ENCODE results near the gene ECHS1. TPM values are rescaled to one million over a fixed set of nuclear protein-coding genes. Genes with fewer than 3 reads are reported as not detected.

Gene ECHS1
- total RNA-seq, 1 donor = 56.1 TPM

GRCh38 chr10:133350950-133351329, 22.2 kb downstream of the ECHS1 start:
- Histone ChIP-seq H3K36me3 (ENCODE audit: insufficient read depth, low read length) (no peaks in the 10 kb centered on the region), H3K79me2 (ENCODE audit: insufficient read depth, low read length) (no peaks in the 10 kb centered on the region), H2AFZ (ENCODE audit: low read length) (no peak overlapping the region), H3K9me3 (ENCODE audit: low read depth, low read length) (no peaks in the 10 kb centered on the region), H3K4me2 (ENCODE audit: insufficient read depth, low read length) (no peak overlapping the region), H3K4me1 (ENCODE audit: insufficient read depth, low read length) (no peaks in the 10 kb centered on the region), H4K20me1 (ENCODE audit: insufficient read depth, low read length) (no peaks in the 10 kb centered on the region), H3K27me3 (ENCODE audit: insufficient read depth, low read length) (no peaks in the 10 kb centered on the region), H3K4me3 (ENCODE audit: insufficient read depth, low read length) (no peak overlapping the region), H3K27ac (ENCODE audit: low read depth, low read length) (no peak overlapping the region)
- DNase-seq (ENCODE audit: insufficient read length, low spot score, missing footprints) = peak; percentile 77
- no peak for TF ChIP-seq CTCF (IDR thresholded peaks at IDR 0.05; ENCODE audit: extremely low read depth, low read depth, low read length)

GRCh38 chr10:133350283-133350949, 22.7 kb downstream of the ECHS1 start:
- DNase-seq (ENCODE audit: insufficient read length, low spot score, missing footprints) = peak; percentile 72
- no peaks in the 10 kb centered on the region for H3K36me3 ChIP-seq (ENCODE audit: insufficient read depth, low read length)
- no peaks in the 10 kb centered on the region for H3K4me1 ChIP-seq (ENCODE audit: insufficient read depth, low read length)
- H3K27me3 ChIP-seq (ENCODE audit: insufficient read depth, low read length) = no peaks in the 10 kb centered on the region
- no peak for TF ChIP-seq CTCF (IDR thresholded peaks at IDR 0.05; ENCODE audit: extremely low read depth, low read depth, low read length)
- no peaks in the 10 kb centered on the region for H3K9me3 ChIP-seq (ENCODE audit: low read depth, low read length)
- no peak overlapping the region for H3K4me3 ChIP-seq (ENCODE audit: insufficient read depth, low read length)
- no peaks in the 10 kb centered on the region for H3K79me2 ChIP-seq (ENCODE audit: insufficient read depth, low read length)
- no peak overlapping the region for H2AFZ ChIP-seq (ENCODE audit: low read length)
- H4K20me1 ChIP-seq (ENCODE audit: insufficient read depth, low read length) = no peaks in the 10 kb centered on the region
- H3K4me2 ChIP-seq (ENCODE audit: insufficient read depth, low read length) = no peak overlapping the region
- H3K27ac ChIP-seq (ENCODE audit: low read depth, low read length) = no peak overlapping the region

GRCh38 chr10:133349577-133350011, 23.6 kb downstream of the ECHS1 start:
- Histone ChIP-seq H3K27me3 (ENCODE audit: insufficient read depth, low read length) (no peaks in the 10 kb centered on the region), H4K20me1 (ENCODE audit: insufficient read depth, low read length) (no peaks in the 10 kb centered on the region), H3K9me3 (ENCODE audit: low read depth, low read length) (no peaks in the 10 kb centered on the region), H3K36me3 (ENCODE audit: insufficient read depth, low read length) (no peaks in the 10 kb centered on the region), H3K4me1 (ENCODE audit: insufficient read depth, low read length) (no peaks in the 10 kb centered on the region), H2AFZ (ENCODE audit: low read length) (no peak overlapping the region), H3K4me3 (ENCODE audit: insufficient read depth, low read length) (no peak overlapping the region), H3K4me2 (ENCODE audit: insufficient read depth, low read length) (no peak overlapping the region), H3K27ac (ENCODE audit: low read depth, low read length) (no peak overlapping the region), H3K79me2 (ENCODE audit: insufficient read depth, low read length) (no peaks in the 10 kb centered on the region)
- TF ChIP-seq CTCF (IDR thresholded peaks at IDR 0.05; ENCODE audit: extremely low read depth, low read depth, low read length) = no peak
- no peak for DNase-seq (ENCODE audit: insufficient read length, low spot score, missing footprints)

- Histone ChIP-seq H2AFZ (ENCODE audit: low read length) (no peak overlapping the region), H3K4me2 (ENCODE audit: insufficient read depth, low read length) (no peak overlapping the region), H3K9me3 (ENCODE audit: low read depth, low read length) (no peaks in the 10 kb centered on the region), H3K4me3 (ENCODE audit: insufficient read depth, low read length) (no peak overlapping the region), H3K36me3 (ENCODE audit: insufficient read depth, low read length) (no peaks in the 10 kb centered on the region), H4K20me1 (ENCODE audit: insufficient read depth, low read length) (no peaks in the 10 kb centered on the region), H3K27me3 (ENCODE audit: insufficient read depth, low read length) (peaks cover 4% of the 10 kb centered on the region), H3K4me1 (ENCODE audit: insufficient read depth, low read length) (no peaks in the 10 kb centered on the region), H3K79me2 (ENCODE audit: insufficient read depth, low read length) (no peaks in the 10 kb centered on the region), H3K27ac (ENCODE audit: low read depth, low read length) (no peak overlapping the region)
- TF ChIP-seq CTCF (IDR thresholded peaks at IDR 0.05; ENCODE audit: extremely low read depth, low read depth, low read length) = no peak
- no peak for DNase-seq (ENCODE audit: insufficient read length, low spot score, missing footprints)
These were observed 24.0 kb downstream of the ECHS1 start for GRCh38 chr10:133349160-133349568.
